ENCODE results near the gene U2AF2.

Gene U2AF2

GRCh38 chr19:55677572-55678028 is 22.8 kb downstream of the U2AF2 start:
- DNase-seq = no peak

GRCh38 chr19:55678121-55678671 is 23.4 kb downstream of the U2AF2 start:
- DNase-seq = no peak

- no peak for DNase-seq
These were observed 24.8 kb downstream of the U2AF2 start for GRCh38 chr19:55679343-55680257.

GRCh38 chr19:55680339-55681130 is 25.7 kb downstream of the U2AF2 start:
- no peak for DNase-seq

GRCh38 chr19:55681131-55682092 is 26.6 kb downstream of the U2AF2 start:
- no peak for DNase-seq

- no peak for DNase-seq
These were observed 28.8 kb downstream of the U2AF2 start for GRCh38 chr19:55683449-55684261.

GRCh38 chr19:55684946-55685681 is 30.3 kb downstream of the U2AF2 start:
- DNase-seq = no peak

- DNase-seq = no peak
These were observed 30.9 kb downstream of the U2AF2 start for GRCh38 chr19:55685776-55686175.

GRCh38 chr19:55686311-55687050 is 31.6 kb downstream of the U2AF2 start:
- DNase-seq = no peak

- no peak for DNase-seq
These were observed 32.7 kb downstream of the U2AF2 start for GRCh38 chr19:55687281-55688201.

GRCh38 chr19:55688422-55689218 is 33.8 kb downstream of the U2AF2 start:
- DNase-seq = peak; percentile 84

GRCh38 chr19:55689411-55690108 is 34.7 kb downstream of the U2AF2 start:
- no peak for DNase-seq

- no peak for DNase-seq
These were observed 35.4 kb downstream of the U2AF2 start for GRCh38 chr19:55690109-55690768.

- DNase-seq = no peak
These were observed 36.1 kb downstream of the U2AF2 start for GRCh38 chr19:55690769-55691545.

- DNase-seq = no peak
These were observed 37.0 kb downstream of the U2AF2 start for GRCh38 chr19:55691561-55692481.

All from NCI-H2227 treated with DMSO at 0.1 percent for 48 hours (cell line).